OCI-LY7 (cell line): ENCODE data around the gene TMEM179. TPM values are rescaled to one million over a fixed set of nuclear protein-coding genes. Genes with fewer than 3 reads are reported as not detected.

ENCODE experiments used
- BruUV-seq: library from RNA; stranded (reverse); fragments of 400-500 nt; replicated peaks from 2 replicates; lab custom pipeline; 2021; lab: Mats Ljungman, UMichigan
- CTCF ChIA-PET: fragments of 300-600 bp; sonication (Branson Sonifier 250); formaldehyde crosslinking; loops from one replicate; lab custom pipeline; 2022; ENCODE audit warnings: antibody characterized with exemption; ENCODE audit not compliant: unreplicated experiment; lab: Charles Lee
- POLR2A ChIA-PET: fragments of 300-600 bp; sonication (Branson Sonifier 250); formaldehyde crosslinking; loops from one replicate; lab custom pipeline; 2022; ENCODE audit warnings: antibody characterized with exemption; lab: Charles Lee
- DNase-seq: peaks from one replicate; pipeline ENCODE4 v3.0.0-alpha.2; 2015; ENCODE audit warnings: low spot score
- H2AFZ ChIP-seq: fragments of 200-600 bp; sonication (generic), shearing (Covaris generic); 2 replicates; pipeline ENCODE4 v1.6.1; 2014; ENCODE audit warnings: mild to moderate bottlenecking, antibody characterized with exemption, low read length, moderate library complexity
- H3K27ac ChIP-seq: fragments of 200-600 bp; sonication (generic); 2 replicates; pipeline ENCODE4 v1.5.1; 2014; ENCODE audit warnings: mixed run types, low read depth, mild to moderate bottlenecking, moderate library complexity, low read length, inconsistent platforms; ENCODE audit not compliant: poor library complexity, severe bottlenecking
- H3K36me3 ChIP-seq: fragments of 200-600 bp; sonication (generic); 2 replicates; pipeline ENCODE4 v1.6.1; 2014; ENCODE audit warnings: mild to moderate bottlenecking, antibody characterized with exemption, low read length, moderate library complexity, mixed read lengths; ENCODE audit not compliant: insufficient read depth
- H3K4me1 ChIP-seq: fragments of 200-600 bp; sonication (generic); 2 replicates; pipeline ENCODE4 v1.5.1; 2014; ENCODE audit warnings: mild to moderate bottlenecking, low read length; ENCODE audit not compliant: insufficient read depth, poor library complexity, severe bottlenecking
- H3K4me2 ChIP-seq: fragments of 200-600 bp; sonication (generic); 2 replicates; pipeline ENCODE4 v1.6.1; 2014; ENCODE audit warnings: mild to moderate bottlenecking, low read length
- H3K4me3 ChIP-seq: fragments of 200-600 bp; sonication (generic); 2 replicates; pipeline ENCODE4 v1.5.1; 2014; ENCODE audit warnings: mild to moderate bottlenecking, low read depth, low read length; ENCODE audit not compliant: poor library complexity, severe bottlenecking
- H3K79me2 ChIP-seq: fragments of 200-600 bp; sonication (generic); 2 replicates; pipeline ENCODE4 v1.6.1; 2016; ENCODE audit warnings: low read depth, mild to moderate bottlenecking, low read length, moderate library complexity, mixed read lengths; ENCODE audit not compliant: insufficient read depth
- H3K9me2 ChIP-seq: fragments of 200-600 bp; sonication (generic); 2 replicates; pipeline ENCODE4 v1.6.1; 2016; ENCODE audit warnings: mild to moderate bottlenecking, low read length, mixed read lengths; ENCODE audit not compliant: insufficient read depth
- H3K9me3 ChIP-seq: fragments of 200-600 bp; sonication (generic); 2 replicates; pipeline ENCODE4 v1.6.1; 2014; ENCODE audit warnings: mild to moderate bottlenecking, mixed run types, low read length, mixed read lengths
- H4K20me1 ChIP-seq: fragments of 200-600 bp; sonication (generic); 2 replicates; pipeline ENCODE4 v1.6.1; 2014; ENCODE audit warnings: mild to moderate bottlenecking, antibody characterized with exemption, low read length, moderate library complexity, mixed read lengths; ENCODE audit not compliant: insufficient read depth
- EZH2phosphoT487 ChIP-seq: fragments of 200-600 bp; sonication (generic); IDR thresholded peaks from 2 replicates; pipeline ENCODE4 v1.6.1; 2018; ENCODE audit warnings: low read depth, borderline replicate concordance, mild to moderate bottlenecking, mixed run types, antibody characterized with exemption, low read length, moderate library complexity, mixed read lengths
- intact Hi-C: fragments of 100-400 bp; cut with micrococcal nuclease; formaldehyde crosslinking; loops from one replicate; pipeline ENCODE4 v1.10.0; 2022; ENCODE audit not compliant: unreplicated experiment
- total RNA-seq, 2 experiments: library from RNA; depleted of rRNA in 1 of 2; stranded (reverse); fragments of >200 nt in 1 of 2; shearing (Covaris generic) in 1 of 2; gene quantifications; 2 replicates each; pipeline ENCODE4 v1.2.3, GENCODE V29; 2014 to 2022
- TF ChIP-seq, protein P1 (sequence below): fragments of 200-600 bp; sonication (generic); conservative IDR thresholded peaks from 2 replicates; pipeline ENCODE4 v1.5.1; 2014; ENCODE audit warnings: mild to moderate bottlenecking, antibody characterized with exemption, low read length, moderate library complexity, mixed read lengths

TMEM179 gene
- total RNA-seq, 2 experiments from 2014 or later, result not detected

GRCh38 chr14:104614126-104614812, 9.7 kb upstream of the TMEM179 start:
- no peak for DNase-seq
- no peak overlapping the region for H3K4me3 ChIP-seq
- no TSS peak for BruUV-seq
- TF ChIP-seq, protein P1, sequence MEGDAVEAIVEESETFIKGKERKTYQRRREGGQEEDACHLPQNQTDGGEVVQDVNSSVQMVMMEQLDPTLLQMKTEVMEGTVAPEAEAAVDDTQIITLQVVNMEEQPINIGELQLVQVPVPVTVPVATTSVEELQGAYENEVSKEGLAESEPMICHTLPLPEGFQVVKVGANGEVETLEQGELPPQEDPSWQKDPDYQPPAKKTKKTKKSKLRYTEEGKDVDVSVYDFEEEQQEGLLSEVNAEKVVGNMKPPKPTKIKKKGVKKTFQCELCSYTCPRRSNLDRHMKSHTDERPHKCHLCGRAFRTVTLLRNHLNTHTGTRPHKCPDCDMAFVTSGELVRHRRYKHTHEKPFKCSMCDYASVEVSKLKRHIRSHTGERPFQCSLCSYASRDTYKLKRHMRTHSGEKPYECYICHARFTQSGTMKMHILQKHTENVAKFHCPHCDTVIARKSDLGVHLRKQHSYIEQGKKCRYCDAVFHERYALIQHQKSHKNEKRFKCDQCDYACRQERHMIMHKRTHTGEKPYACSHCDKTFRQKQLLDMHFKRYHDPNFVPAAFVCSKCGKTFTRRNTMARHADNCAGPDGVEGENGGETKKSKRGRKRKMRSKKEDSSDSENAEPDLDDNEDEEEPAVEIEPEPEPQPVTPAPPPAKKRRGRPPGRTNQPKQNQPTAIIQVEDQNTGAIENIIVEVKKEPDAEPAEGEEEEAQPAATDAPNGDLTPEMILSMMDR, result no peak
- TF ChIP-seq EZH2phosphoT487, result no peak
- no peak overlapping the region for H3K4me2 ChIP-seq
- H3K79me2 ChIP-seq, result no peaks in the 10 kb centered on the region
- ChIA-PET POLR2A (no interaction called here), CTCF (no interaction called here)
- H3K9me3 ChIP-seq, result no peaks in the 10 kb centered on the region
- intact Hi-C loops, result no loop called here
- no peaks in the 10 kb centered on the region for H3K9me2 ChIP-seq
- H3K4me1 ChIP-seq, result no peaks in the 10 kb centered on the region
- H2AFZ ChIP-seq, result no peak overlapping the region
- no peaks in the 10 kb centered on the region for H4K20me1 ChIP-seq
- H3K27ac ChIP-seq, result no peak overlapping the region
- no peaks in the 10 kb centered on the region for H3K36me3 ChIP-seq

- no peak overlapping the region for H2AFZ ChIP-seq
- no peak overlapping the region for H3K4me2 ChIP-seq
- no peak overlapping the region for H3K27ac ChIP-seq
- no peak for TF ChIP-seq EZH2phosphoT487
- TF ChIP-seq, protein P1, result no peak
- H3K4me1 ChIP-seq, result no peaks in the 10 kb centered on the region
- ChIA-PET POLR2A (no interaction called here), CTCF (no interaction called here)
- H3K36me3 ChIP-seq, result no peaks in the 10 kb centered on the region
- BruUV-seq, result no TSS peak
- DNase-seq, result no peak
- H3K4me3 ChIP-seq, result no peak overlapping the region
- H3K9me3 ChIP-seq, result no peaks in the 10 kb centered on the region
- intact Hi-C loops, result no loop called here
- no peaks in the 10 kb centered on the region for H3K79me2 ChIP-seq
- H4K20me1 ChIP-seq, result no peaks in the 10 kb centered on the region
- no peaks in the 10 kb centered on the region for H3K9me2 ChIP-seq
Measured at GRCh38 chr14:104611881-104612280, 7.3 kb upstream of the TMEM179 start.

DNA sequence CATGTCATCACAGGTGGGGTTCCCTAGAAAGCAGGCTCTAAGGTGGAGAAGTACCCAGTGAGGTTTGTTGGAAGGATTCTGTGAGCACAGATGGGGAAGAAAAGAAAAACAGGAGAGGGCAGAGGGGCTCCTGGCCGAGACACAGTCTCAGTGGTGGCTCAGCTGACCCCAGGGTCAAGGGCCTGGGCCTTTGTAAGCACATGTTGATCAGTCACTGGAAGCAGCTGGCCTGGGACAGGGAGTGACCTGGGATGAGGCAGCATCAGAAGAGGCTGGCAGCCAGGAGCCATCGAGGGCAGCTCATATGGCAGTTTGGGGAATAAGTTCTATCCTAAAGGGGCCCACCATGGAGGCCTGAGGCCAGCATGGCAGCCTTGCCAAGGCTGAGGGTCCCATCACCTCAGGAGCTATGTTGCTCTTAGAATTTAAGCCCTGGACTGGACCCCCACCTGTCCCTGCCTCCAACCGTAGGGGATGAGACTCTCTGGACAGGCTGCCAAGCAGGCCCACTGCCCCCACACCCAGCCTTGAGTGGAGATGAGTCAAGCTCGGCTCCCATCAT, 6.3 kb upstream of the TMEM179 start:
- TF ChIP-seq, protein P1, result no peak
- no peak for TF ChIP-seq EZH2phosphoT487
- no TSS peak for BruUV-seq
- POLR2A ChIA-PET, result no interaction called here
- CTCF ChIA-PET, result no interaction called here
- no peaks in the 10 kb centered on the region for H3K4me1 ChIP-seq
- intact Hi-C loops, result no loop called here
- H3K4me3 ChIP-seq, result no peak overlapping the region
- no peak for DNase-seq
- H4K20me1 ChIP-seq, result no peaks in the 10 kb centered on the region
- no peaks in the 10 kb centered on the region for H3K79me2 ChIP-seq
- no peak overlapping the region for H2AFZ ChIP-seq
- no peak overlapping the region for H3K27ac ChIP-seq
- H3K36me3 ChIP-seq, result no peaks in the 10 kb centered on the region
- no peaks in the 10 kb centered on the region for H3K9me2 ChIP-seq
- H3K9me3 ChIP-seq, result no peaks in the 10 kb centered on the region
- H3K4me2 ChIP-seq, result no peak overlapping the region
